HepG2 (cell line): ENCODE data around the gene NPHS1. TPM values are rescaled to one million over a fixed set of nuclear protein-coding genes. Genes with fewer than 3 reads are reported as not detected.

Experiments
- BCL3 ChIP-seq: sonication (generic); formaldehyde crosslinking; IDR thresholded peaks from 2 replicates; pipeline ENCODE4 v1.5.1; 2020; ENCODE audit warnings: mild to moderate bottlenecking, missing genetic modification reagents, moderate library complexity
- DBP ChIP-seq: sonication (generic); formaldehyde crosslinking; IDR thresholded peaks from 2 replicates; pipeline ENCODE4 v1.4.0; 2020; ENCODE audit warnings: missing genetic modification reagents; ENCODE audit errors: not compliant biosample characterization
- ELF4 ChIP-seq: sonication (generic); formaldehyde crosslinking; IDR thresholded peaks from 2 replicates; pipeline ENCODE4 v1.5.0; 2020; ENCODE audit warnings: missing genetic modification reagents, mild to moderate bottlenecking, moderate library complexity, borderline replicate concordance
- FOXP4 ChIP-seq: sonication (generic); formaldehyde crosslinking; IDR thresholded peaks from 2 replicates; pipeline ENCODE4 v1.4.0; 2020; ENCODE audit warnings: missing genetic modification reagents
- GLI4 ChIP-seq: sonication (generic); formaldehyde crosslinking; IDR thresholded peaks from 2 replicates; pipeline ENCODE4 v1.5.1; 2020; ENCODE audit warnings: missing genetic modification reagents, mild to moderate bottlenecking, moderate library complexity, borderline replicate concordance
- HNF4A ChIP-seq: sonication (generic); formaldehyde crosslinking; IDR thresholded peaks from 2 replicates; pipeline ENCODE4 v1.4.0; 2020; ENCODE audit warnings: missing genetic modification reagents
- IKZF5 ChIP-seq: IDR thresholded peaks from 2 replicates; pipeline ENCODE4 v1.6.1; 2018; ENCODE audit warnings: missing genetic modification reagents, mild to moderate bottlenecking, missing compliant biosample characterization
- IRF2 ChIP-seq: IDR thresholded peaks from 2 replicates; pipeline ENCODE4 v1.6.1; 2018; ENCODE audit warnings: missing genetic modification reagents, missing compliant biosample characterization
- JARID2 ChIP-seq: sonication (generic); formaldehyde crosslinking; IDR thresholded peaks from 2 replicates; pipeline ENCODE4 v1.8.1; 2023; ENCODE audit warnings: missing genetic modification reagents, inconsistent platforms; ENCODE audit not compliant: insufficient replicate concordance
- LCORL ChIP-seq, 2 experiments: fragments of 450-650 bp in 1 of 2; sonication (generic) in 1 of 2; formaldehyde crosslinking in 1 of 2; IDR thresholded peaks; 2 replicates each; pipeline versions ENCODE4 v1.5.0 to v1.6.1; 2017 to 2020; ENCODE audit warnings: antibody characterized with exemption in 1 of 2, missing genetic modification reagents in 1 of 2
- POLR2A ChIP-seq, 2 experiments: IDR thresholded peaks; 2 replicates each; pipeline ENCODE4 v1.6.1; 2011; ENCODE audit warnings: low read depth in 2 of 2, low read length in 2 of 2, mild to moderate bottlenecking in 1 of 2, moderate library complexity in 1 of 2; ENCODE audit not compliant: insufficient read depth in 1 of 2
- RBM39 ChIP-seq: fragments of 200-400 bp; formaldehyde crosslinking; IDR thresholded peaks from one replicate; pipeline ENCODE4 v1.6.1; 2018; ENCODE audit warnings: antibody characterized with exemption, mild to moderate bottlenecking, low read depth, low read length; ENCODE audit not compliant: poor library complexity, severe bottlenecking
- SP5 ChIP-seq: IDR thresholded peaks from 2 replicates; pipeline ENCODE4 v1.6.1; 2016; ENCODE audit warnings: low read depth, borderline replicate concordance
- SSRP1 ChIP-seq: IDR thresholded peaks from 2 replicates; pipeline ENCODE4 v1.6.1; 2016; ENCODE audit warnings: control low read depth
- THAP9 ChIP-seq: sonication (generic); formaldehyde crosslinking; IDR thresholded peaks from 2 replicates; pipeline ENCODE4; 2020; ENCODE audit warnings: missing genetic modification reagents, mild to moderate bottlenecking, borderline replicate concordance
- ZFX ChIP-seq: sonication (generic); formaldehyde crosslinking; IDR thresholded peaks from 2 replicates; pipeline ENCODE4 v1.4.0; 2020; ENCODE audit warnings: mild to moderate bottlenecking, low read depth, missing genetic modification reagents, moderate library complexity
- ZMYM4 ChIP-seq: sonication (generic); formaldehyde crosslinking; IDR thresholded peaks from 2 replicates; pipeline ENCODE4 v1.8.1; 2023; ENCODE audit warnings: mild to moderate bottlenecking, missing genetic modification reagents
- ZNF276 ChIP-seq: sonication (generic); formaldehyde crosslinking; IDR thresholded peaks from 2 replicates; pipeline ENCODE4 v1.4.0; 2020; ENCODE audit warnings: mild to moderate bottlenecking, low read depth, missing genetic modification reagents
- ZNF580 ChIP-seq: IDR thresholded peaks from 2 replicates; pipeline ENCODE4 v1.6.1; 2016; ENCODE audit warnings: low read depth, borderline replicate concordance
- ZSCAN9 ChIP-seq: IDR thresholded peaks from 2 replicates; pipeline ENCODE4 v1.6.1; 2016; ENCODE audit warnings: borderline replicate concordance
- polyA plus RNA-seq, 8 experiments: library from polyadenylated mRNA; depleted of rRNA in 3 of 8; stranded (reverse) in 7 of 8; unstranded in 1 of 8; fragments of >200 nt; fragmentation: Illumina TruSeq in 4 of 8; extraction: Trizol in 4 of 8; gene quantifications; 2 replicates each; pipeline versions ENCODE4 v1.2.1 to v1.2.3, GENCODE V29; 2011 to 2016; ENCODE audit warnings: low read depth in 4 of 8, missing spikeins in 1 of 8, mixed read lengths in 1 of 8; ENCODE audit not compliant: insufficient read depth in 1 of 8
- total RNA-seq, 5 experiments: library from RNA; depleted of rRNA; stranded (reverse); fragments of >200 nt; fragmentation: Illumina TruSeq; extraction: Trizol; gene quantifications; 2 replicates each; pipeline ENCODE4 v1.2.3, GENCODE V29; 2016; ENCODE audit warnings: low read depth in 1 of 5

Gene NPHS1
- total and polyA plus RNA-seq, 2 of the 13 experiments (the other 11 are each of a cell fraction or from before 2014, with no cell fraction given) = not detected

- TF ChIP-seq THAP9 (CRISPR knock-in tag) (no peak), ZNF580 (CRISPR knock-in tag) (no peak), RBM39 (no peak), IKZF5 (CRISPR knock-in tag) (0 out of 2 replicates have a peak, but pooled peaks have one; percentile 19), POLR2A (IDR thresholded peaks at IDR 0.05; ENCODE audit: insufficient read depth in 1 of 2, low read depth in 2 of 2, low read length in 2 of 2) (no peak), JARID2 (no peak), IRF2 (CRISPR knock-in tag) (no peak), DBP (CRISPR knock-in tag) (no peak), SP5 (CRISPR knock-in tag) (peak; percentile 62; the same call in 1 of the 2 replicates), SSRP1 (CRISPR knock-in tag) (no peak), BCL3 (CRISPR knock-in tag) (no peak), GLI4 (CRISPR knock-in tag) (no peak), HNF4A (CRISPR knock-in tag) (peak; percentile 51), ZFX (CRISPR knock-in tag) (peak; percentile 34; the same call in 1 of the 2 replicates), ZMYM4 (CRISPR knock-in tag) (no peak), ZSCAN9 (CRISPR knock-in tag) (no peak), FOXP4 (CRISPR knock-in tag) (no peak), ELF4 (CRISPR knock-in tag) (no peak), LCORL (IDR thresholded peaks at IDR 0.05) (no peak), LCORL (CRISPR knock-in tag; IDR thresholded peaks at IDR 0.05) (no peak), ZNF276 (CRISPR knock-in tag) (no peak)
Measured at GRCh38 chr19:35862528-35862927, 10.2 kb upstream of the NPHS1 start (continued).
